Activated naive CD4-positive, alpha-beta T cell treated with anti-CD3 and anti-CD28 coated beads for 36 hours (primary cell): ENCODE measurements around the gene CCDC146. TPM values are rescaled to one million over a fixed set of nuclear protein-coding genes. Genes with fewer than 3 reads are reported as not detected.
"Not testable (repeated sequence)": the region's sequence is repeated elsewhere in the genome, so short reads cannot be mapped to it uniquely, and the experiment has no call there.

Experiments
- CTCF ChIA-PET: fragments of 350-600 bp; sonication (Branson Sonifier 250); formaldehyde crosslinking; loops from one replicate; lab custom pipeline; 2021; ENCODE audit warnings: antibody characterized with exemption; lab: Charles Lee
- DNase-seq: peaks from one replicate; pipeline ENCODE4 v3.0.0-alpha.2; 2020
- H3K27ac Mint-ChIP-seq: one replicate; pipeline ENCODE4 v1.8.0; 2021; ENCODE audit warnings: mild to moderate bottlenecking, mixed read lengths
- H3K27me3 Mint-ChIP-seq: one replicate; pipeline ENCODE4 v1.8.0; 2021; ENCODE audit warnings: low read depth, mixed read lengths
- H3K36me3 Mint-ChIP-seq: one replicate; pipeline ENCODE4 v1.8.0; 2021; ENCODE audit warnings: low read depth, mixed read lengths
- H3K4me1 Mint-ChIP-seq: one replicate; pipeline ENCODE4 v1.8.0; 2021; ENCODE audit warnings: low read depth, mixed read lengths
- H3K4me3 Mint-ChIP-seq: one replicate; pipeline ENCODE4 v1.8.0; 2021; ENCODE audit warnings: mild to moderate bottlenecking, moderate library complexity, mixed read lengths
- H3K9me3 Mint-ChIP-seq: one replicate; pipeline ENCODE4 v1.8.0; 2021; ENCODE audit warnings: mixed read lengths
- intact Hi-C: fragments of 100-400 bp; cut with micrococcal nuclease; formaldehyde crosslinking; loops from one replicate; pipeline ENCODE4 v1.15.1; 2023
- total RNA-seq, 2 experiments: library from RNA; stranded (reverse); gene quantifications; one replicate each; pipeline ENCODE4 v1.2.3, GENCODE V29; 2021

CCDC146 gene
- total RNA-seq, 2 experiments from 2014 or later: 0.31 to 0.49 TPM

DNA sequence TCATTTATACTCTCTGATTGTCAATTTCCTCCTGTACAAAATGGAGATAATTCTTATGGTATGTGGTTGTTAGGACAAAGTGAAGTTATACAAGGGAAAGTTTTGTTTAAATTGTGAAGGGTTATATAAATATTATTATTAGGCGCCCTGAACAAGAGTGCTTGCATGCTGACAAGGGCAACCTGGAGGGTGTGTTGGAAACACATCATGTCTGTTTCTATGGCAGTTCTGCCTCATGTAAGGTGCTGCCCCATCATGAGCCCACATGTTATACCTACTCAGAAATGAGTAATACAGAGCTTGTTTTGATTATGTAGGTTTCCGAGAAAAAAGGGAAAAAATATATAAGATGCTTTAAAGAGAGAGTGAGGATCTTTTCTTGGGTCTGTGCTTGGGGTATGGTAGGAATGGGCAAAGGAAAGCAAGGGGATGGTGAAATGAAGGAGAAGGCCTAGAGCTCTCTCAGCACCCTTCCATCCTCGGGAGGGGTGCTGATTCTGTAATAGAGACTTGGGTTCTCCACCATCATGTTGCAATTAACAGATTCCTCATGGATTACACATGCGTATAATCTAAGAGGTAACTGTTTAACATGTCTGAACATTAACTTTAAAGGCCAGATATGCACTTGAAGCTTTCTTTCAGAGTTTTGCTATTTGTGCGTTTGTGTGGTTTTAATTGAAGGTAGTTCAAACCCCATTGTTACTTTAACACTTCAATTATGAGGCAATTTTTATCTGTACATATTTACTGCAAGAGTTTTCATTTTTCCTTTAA, 33.4 kb downstream of the CCDC146 start:
- H3K36me3 Mint-ChIP-seq, CTCF ChIA-PET, H3K27me3 Mint-ChIP-seq, H3K9me3 Mint-ChIP-seq, H3K27ac Mint-ChIP-seq, H3K4me3 Mint-ChIP-seq: not testable (repeated sequence)
- intact Hi-C loops: loop anchor here (5.0 kb wide), 1 partner anchor 42 kb away; the partner anchor contains the start of gene FGL2
- peak; percentile 46 for DNase-seq
- H3K4me1 Mint-ChIP-seq: peaks cover 17% of the 10 kb centered on the region

DNA sequence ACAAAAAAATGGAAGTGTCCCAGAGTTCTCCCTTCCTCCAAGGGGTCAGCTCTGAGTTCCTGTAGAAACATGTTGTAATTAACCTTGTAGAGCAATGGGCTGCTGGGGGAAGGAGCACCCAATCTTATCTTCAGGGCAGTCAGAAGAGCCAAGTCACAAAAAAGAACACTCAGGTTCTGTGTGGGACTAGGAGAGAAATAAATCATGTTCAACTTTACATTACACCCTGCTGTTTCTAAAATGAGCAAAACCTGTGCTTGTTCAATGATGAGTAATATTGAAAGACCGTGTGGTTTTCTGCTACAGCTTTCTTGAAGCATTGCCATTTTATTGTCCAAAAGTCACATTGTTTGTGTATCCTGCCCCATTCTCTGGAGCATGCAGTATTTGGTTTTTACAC, 34.6 kb downstream of the CCDC146 start:
- H3K36me3 Mint-ChIP-seq, DNase-seq, H3K4me3 Mint-ChIP-seq, H3K9me3 Mint-ChIP-seq, H3K27me3 Mint-ChIP-seq, CTCF ChIA-PET, H3K27ac Mint-ChIP-seq: not testable (repeated sequence)
- peaks cover 17% of the 10 kb centered on the region for H3K4me1 Mint-ChIP-seq
- intact Hi-C loops: loop anchor here (5.0 kb wide), 1 partner anchor 40 kb away; the partner anchor contains the start of gene FGL2

DNA sequence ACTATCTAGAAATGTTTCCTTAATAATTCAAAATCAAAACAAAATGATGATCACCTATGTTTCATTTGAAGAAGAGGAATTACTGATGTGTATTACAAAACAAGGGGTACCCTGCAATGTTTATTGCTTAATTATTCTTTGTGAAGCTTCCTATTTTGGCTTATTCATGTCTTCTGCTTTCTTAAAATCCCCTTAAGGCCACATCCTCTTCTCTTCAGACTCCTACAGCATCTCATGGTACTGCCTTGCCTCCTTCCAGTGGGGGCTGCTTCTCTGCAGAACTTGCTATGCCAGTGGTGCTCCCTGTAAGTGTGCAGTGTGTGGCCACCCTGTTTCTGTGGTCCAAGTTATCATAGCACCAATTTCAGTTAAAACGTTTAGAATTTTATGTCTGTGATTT, 35.0 kb downstream of the CCDC146 start:
- intact Hi-C loops: loop anchor here (5.0 kb wide), 1 partner anchor 40 kb away; the partner anchor contains the start of gene FGL2
- H3K36me3 Mint-ChIP-seq: peaks cover 1% of the 10 kb centered on the region
- no peak overlapping the region for H3K4me3 Mint-ChIP-seq
- CTCF ChIA-PET: no interaction called here
- H3K9me3 Mint-ChIP-seq: no peaks in the 10 kb centered on the region
- H3K27ac Mint-ChIP-seq: no peak overlapping the region
- no peaks in the 10 kb centered on the region for H3K27me3 Mint-ChIP-seq
- DNase-seq: no peak
- H3K4me1 Mint-ChIP-seq: peaks cover 17% of the 10 kb centered on the region

DNA sequence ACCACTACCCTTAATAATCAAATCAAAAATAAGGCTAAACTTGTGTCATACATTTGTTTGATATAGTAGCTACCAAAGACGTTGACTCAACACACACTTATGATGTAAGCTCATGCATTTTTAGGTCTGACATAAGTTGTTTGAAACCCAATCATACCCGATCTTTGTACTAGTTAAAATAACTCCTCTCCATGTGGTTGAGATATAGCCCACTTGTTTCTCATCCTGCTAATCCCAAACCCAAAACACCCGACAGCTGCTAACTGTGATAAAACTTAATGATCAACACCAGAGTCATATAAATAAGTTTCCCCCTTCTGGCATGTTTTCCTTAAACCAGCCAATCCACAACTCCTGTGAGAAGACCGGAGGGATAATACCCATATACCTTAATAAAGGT, 48.7 kb downstream of the CCDC146 start:
- H3K27me3 Mint-ChIP-seq, H3K4me1 Mint-ChIP-seq, H3K36me3 Mint-ChIP-seq, DNase-seq, H3K4me3 Mint-ChIP-seq, intact Hi-C loops, H3K9me3 Mint-ChIP-seq, H3K27ac Mint-ChIP-seq, CTCF ChIA-PET: not testable (repeated sequence)

DNA sequence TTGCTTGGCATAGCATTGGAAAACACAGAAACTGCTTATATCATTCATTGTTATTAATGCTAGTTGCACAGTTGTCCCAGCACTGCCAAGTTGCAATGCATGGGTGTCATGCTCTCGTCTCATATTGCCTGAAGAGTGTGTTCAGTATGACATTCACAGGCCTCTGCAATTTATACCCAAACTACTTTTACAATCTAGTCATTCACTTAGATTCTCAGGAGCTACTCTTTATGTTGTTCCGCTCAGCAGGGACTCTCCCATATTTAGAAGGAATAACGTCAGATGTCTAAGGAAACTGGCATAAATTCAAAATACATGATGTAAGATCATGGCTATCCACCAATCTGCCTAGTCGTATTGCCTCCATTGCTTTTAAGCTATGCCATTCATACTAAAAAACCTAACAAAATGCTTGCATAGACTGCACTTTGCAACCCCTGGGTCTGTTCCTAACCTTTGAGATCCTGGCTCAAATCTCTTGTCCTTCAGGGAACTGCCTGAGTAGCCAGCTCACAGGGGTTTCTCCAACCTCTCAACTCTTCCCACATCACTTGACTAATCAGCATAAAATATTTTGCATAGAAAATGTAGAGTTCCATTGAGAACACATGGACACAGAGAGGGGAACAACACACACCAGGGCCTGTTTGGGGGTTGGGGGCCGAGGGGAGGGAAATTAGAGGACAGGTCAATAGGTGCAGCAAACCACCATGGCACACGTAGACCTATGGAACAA, 50.2 kb downstream of the CCDC146 start:
- H3K9me3 Mint-ChIP-seq, CTCF ChIA-PET, H3K27ac Mint-ChIP-seq, H3K4me3 Mint-ChIP-seq, H3K27me3 Mint-ChIP-seq, DNase-seq, H3K4me1 Mint-ChIP-seq, H3K36me3 Mint-ChIP-seq, intact Hi-C loops: not testable (repeated sequence)

DNA sequence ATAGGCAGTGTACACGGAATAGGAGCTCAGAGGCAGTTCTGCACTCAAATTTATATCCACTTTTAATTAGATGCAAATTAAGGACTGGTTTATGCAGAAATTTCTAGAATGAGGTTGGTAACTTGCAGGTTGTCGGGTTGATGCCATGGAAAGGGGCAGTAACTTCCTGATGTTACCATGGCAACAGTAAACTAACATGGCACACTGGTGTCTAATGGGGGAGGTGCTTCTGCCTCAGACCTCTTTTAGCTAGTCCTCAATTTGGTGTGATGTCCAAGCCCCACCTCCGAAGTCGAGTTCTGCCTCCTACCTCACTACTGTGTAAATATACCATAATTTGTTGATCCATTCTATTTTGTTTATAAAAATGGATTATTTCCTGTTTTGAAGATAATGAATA, 52.0 kb downstream of the CCDC146 start:
- H3K4me3 Mint-ChIP-seq, H3K9me3 Mint-ChIP-seq, CTCF ChIA-PET, intact Hi-C loops, H3K27ac Mint-ChIP-seq, H3K36me3 Mint-ChIP-seq, H3K4me1 Mint-ChIP-seq, H3K27me3 Mint-ChIP-seq, DNase-seq: not testable (repeated sequence)

DNA sequence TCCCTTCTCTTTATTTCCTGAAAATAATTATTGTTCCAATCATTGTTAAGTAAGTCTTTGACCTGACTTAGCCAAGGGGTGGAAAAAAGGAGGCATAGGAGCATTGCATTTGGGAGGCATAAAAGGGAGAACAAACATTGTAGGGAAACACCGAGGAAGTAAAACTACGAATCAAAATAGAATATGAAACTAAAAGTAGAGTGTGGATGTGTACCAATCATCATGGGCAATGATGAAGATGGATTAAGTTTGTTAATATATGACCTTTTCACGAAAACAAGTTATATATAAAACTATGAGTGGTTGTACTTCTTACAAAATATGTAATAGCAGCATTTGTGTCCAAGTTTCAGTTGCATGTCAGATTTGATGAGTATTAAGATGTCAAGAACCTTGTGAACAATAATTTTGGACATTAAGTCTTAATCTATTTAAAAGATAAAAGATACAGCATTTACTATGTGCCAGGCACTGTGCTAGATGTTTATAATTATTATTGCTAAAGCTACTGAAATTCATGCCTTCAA, 52.9 kb downstream of the CCDC146 start:
- CTCF ChIA-PET, DNase-seq, H3K4me1 Mint-ChIP-seq, H3K36me3 Mint-ChIP-seq, H3K9me3 Mint-ChIP-seq, H3K4me3 Mint-ChIP-seq, H3K27me3 Mint-ChIP-seq, H3K27ac Mint-ChIP-seq, intact Hi-C loops: not testable (repeated sequence)

DNA sequence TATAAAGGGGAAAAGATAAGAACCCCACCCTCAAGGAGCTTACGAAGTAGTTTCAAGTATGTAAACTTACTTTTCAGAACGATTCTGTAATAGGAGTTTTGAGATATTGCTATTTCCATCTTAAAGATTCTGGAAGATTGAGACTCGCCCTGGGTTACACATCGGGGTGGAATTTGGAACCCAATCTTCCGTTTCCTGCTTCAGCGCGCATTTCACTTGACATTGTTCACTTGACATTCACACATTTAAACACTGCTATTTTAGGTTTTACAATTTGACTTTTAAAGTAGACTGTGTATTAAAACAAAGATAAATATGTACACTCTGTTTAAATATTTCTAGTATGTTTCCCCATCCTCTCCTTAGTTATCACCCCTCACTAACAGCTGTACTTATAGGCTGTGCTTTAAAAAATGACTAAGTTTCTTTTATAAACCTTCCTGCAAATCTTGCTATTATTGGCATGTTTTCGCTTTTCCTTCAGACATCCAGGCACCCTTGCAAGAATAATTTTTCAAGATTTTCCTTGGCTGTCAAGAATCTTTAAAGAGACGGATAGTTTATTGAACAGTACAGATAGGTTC, 55.0 kb downstream of the CCDC146 start:
- DNase-seq, H3K4me3 Mint-ChIP-seq, H3K27me3 Mint-ChIP-seq, intact Hi-C loops, H3K4me1 Mint-ChIP-seq, H3K36me3 Mint-ChIP-seq, H3K9me3 Mint-ChIP-seq, CTCF ChIA-PET, H3K27ac Mint-ChIP-seq: not testable (repeated sequence)

DNA sequence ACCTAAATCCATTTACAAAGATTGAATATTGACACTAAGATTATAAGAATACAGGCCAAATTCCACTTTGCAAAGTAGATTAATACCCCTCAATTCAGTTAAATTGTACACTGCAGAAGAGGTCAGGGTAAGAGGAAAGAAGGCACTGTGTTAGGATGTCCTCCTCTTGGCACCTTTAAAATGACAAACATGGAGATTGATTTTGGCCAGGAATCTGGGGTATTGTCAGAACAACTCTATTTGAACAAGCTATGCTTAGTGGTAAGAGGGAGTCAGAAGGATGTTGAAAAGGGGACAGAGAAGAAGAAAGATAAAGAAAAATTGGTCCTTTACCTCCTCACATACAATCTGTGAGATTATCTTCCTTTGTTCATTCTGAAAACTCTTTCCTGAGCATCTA, 55.6 kb downstream of the CCDC146 start:
- CTCF ChIA-PET, H3K27ac Mint-ChIP-seq, H3K9me3 Mint-ChIP-seq, H3K36me3 Mint-ChIP-seq, H3K4me3 Mint-ChIP-seq, DNase-seq, intact Hi-C loops, H3K4me1 Mint-ChIP-seq, H3K27me3 Mint-ChIP-seq: not testable (repeated sequence)

DNA sequence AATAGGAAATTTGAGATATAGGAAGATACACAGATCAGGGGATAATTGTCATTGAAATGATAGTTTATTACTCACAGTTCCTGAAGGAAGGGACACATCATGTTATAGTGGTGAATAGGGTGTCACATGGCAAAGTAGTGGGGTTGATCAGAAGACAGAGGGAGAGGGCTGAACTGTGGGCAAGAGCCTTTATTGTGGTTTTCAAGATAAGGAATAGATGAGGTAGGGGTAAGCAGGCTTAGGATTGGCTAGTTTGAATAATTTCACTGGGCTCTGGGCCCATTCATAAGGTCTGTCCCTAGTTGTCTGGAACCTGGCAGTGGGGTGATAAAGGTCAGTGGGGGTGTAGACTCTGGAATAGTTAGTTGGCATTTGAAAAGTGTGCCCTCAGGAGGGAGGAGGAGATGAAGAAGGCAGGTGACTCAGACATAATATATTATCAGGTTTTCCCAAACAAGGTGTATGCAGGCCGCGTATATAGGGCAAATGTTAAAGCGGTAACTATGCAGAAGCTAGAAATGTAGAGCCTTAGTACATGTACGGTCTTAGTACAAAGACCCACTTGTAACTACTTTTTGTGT, 58.7 kb downstream of the CCDC146 start:
- H3K27ac Mint-ChIP-seq: no peak overlapping the region
- H3K27me3 Mint-ChIP-seq: no peaks in the 10 kb centered on the region
- peaks cover 2% of the 10 kb centered on the region for H3K9me3 Mint-ChIP-seq
- no peak overlapping the region for H3K4me3 Mint-ChIP-seq
- CTCF ChIA-PET: no interaction called here
- no peak for DNase-seq
- intact Hi-C loops: no loop called here
- no peaks in the 10 kb centered on the region for H3K4me1 Mint-ChIP-seq
- peaks cover 4% of the 10 kb centered on the region for H3K36me3 Mint-ChIP-seq

DNA sequence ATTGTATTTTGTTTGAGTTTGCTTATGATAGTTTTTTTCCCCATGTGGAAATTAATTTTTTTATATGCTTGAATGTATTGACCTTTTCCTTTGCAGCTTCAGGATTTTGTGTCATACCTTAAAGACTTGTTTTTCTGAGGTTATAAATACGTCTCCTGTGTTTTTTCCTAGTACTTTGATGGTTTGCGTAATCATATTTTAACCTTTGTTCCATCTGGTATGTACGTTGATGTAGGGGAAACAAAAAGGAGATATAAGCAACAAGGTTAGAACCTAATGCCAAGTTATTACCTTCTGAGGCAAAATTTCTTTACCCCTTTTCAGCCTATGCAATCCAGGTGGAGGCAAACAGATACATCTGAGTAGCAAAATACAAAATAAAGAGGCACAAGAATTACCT, 59.3 kb downstream of the CCDC146 start:
- Mint-ChIP-seq H3K4me3 (no peak overlapping the region), H3K27ac (no peak overlapping the region), H3K9me3 (peaks cover 2% of the 10 kb centered on the region), H3K27me3 (no peaks in the 10 kb centered on the region), H3K36me3 (peaks cover 4% of the 10 kb centered on the region), H3K4me1 (no peaks in the 10 kb centered on the region)
- no peak for DNase-seq
- intact Hi-C loops: no loop called here
- CTCF ChIA-PET: no interaction called here

DNA sequence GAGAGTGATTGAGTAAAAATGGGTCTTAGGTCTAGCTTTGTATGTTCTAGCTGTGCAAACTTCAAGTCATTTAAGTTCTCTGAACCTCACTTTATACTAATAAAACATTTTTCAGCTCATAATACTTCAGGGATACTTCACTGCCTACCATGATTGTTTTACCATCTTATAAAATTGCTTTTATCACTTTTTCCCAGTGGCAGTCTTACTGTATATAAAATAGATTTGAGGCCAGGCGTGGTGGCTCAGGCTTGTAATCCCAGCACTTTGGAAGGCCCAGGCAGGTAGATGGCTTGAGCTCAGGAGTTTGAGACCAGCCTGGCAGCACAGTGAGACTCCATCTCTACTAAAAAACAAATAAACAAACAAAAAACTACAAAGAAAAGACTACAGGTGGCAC, 59.8 kb downstream of the CCDC146 start:
- H3K27me3 Mint-ChIP-seq: no peaks in the 10 kb centered on the region
- H3K4me1 Mint-ChIP-seq: no peaks in the 10 kb centered on the region
- no peak overlapping the region for H3K27ac Mint-ChIP-seq
- no peak overlapping the region for H3K4me3 Mint-ChIP-seq
- peaks cover 4% of the 10 kb centered on the region for H3K36me3 Mint-ChIP-seq
- intact Hi-C loops: no loop called here
- CTCF ChIA-PET: no interaction called here
- DNase-seq: no peak
- peaks cover 2% of the 10 kb centered on the region for H3K9me3 Mint-ChIP-seq
